ENCODE measurements around the gene IMMP2L. TPM values are rescaled to one million over a fixed set of nuclear protein-coding genes. Genes with fewer than 3 reads are reported as not detected.

The IMMP2L gene
- total and polyA plus RNA-seq, 4 donors: 9.2 to 34.7 (median 11.1) TPM

DNA sequence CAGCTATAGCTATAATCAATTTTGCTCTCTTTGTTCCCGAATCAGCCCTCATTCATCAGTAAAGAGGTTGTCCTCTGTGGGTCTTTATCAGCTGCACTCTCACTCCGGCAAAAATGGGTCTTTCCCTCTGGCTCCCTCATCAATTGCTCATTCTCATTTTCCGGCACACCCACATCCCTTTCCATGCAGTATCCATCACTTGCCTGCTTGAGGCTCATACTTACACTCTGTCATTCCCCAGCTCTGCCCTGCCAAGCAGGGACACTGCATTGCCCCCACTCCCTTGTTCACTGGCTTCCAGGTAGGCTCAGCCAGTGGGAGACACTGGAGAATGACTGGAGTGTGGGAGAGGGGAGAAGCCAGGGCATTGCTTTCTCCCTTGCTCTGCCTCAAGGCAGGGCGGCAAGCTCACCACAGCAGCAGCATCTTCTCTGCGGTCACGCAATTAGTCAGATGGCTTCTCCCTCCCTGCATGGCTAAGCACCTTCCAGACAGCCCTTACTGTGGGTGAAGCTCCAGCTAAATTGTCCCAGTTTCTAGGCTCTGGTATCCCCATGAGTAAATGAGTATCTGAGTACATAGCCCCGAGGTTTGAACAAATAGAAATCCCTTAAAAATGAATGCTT, 942.1 kb downstream of the IMMP2L start:
- DNase-seq: no peak
- Histone ChIP-seq H3K9ac (ENCODE audit: insufficient read depth in 1 of 2, low read length in 2 of 2) (no peak overlapping the region), H3K4me3 (no peak overlapping the region), H3K27ac (ENCODE audit: low read depth in 1 of 2, low read length in 1 of 2) (no peak overlapping the region), H3K9me3 (ENCODE audit: control insufficient read depth in 4 of 4, insufficient read depth in 3 of 4, low read length in 3 of 4) (peaks cover 0 to 3% (median 0%) of the 10 kb centered on the region in 4 donors), H3K4me1 (ENCODE audit: control insufficient read depth in 5 of 5, insufficient read depth in 5 of 5, low read length in 5 of 5) (no peaks in the 10 kb centered on the region), H3K36me3 (ENCODE audit: control insufficient read depth in 4 of 4, insufficient read depth in 4 of 4, low read length in 4 of 4) (no peaks in the 10 kb centered on the region), H3K27me3 (ENCODE audit: control insufficient read depth in 3 of 3, insufficient read depth in 3 of 3, low read length in 2 of 3) (no peaks in the 10 kb centered on the region)
- WGBS, 2 donors: 87 to 91% methylated on average over 7 of the region's 7 CpGs
- ATAC-seq (ENCODE audit: insufficient read depth, low FRiP score): no peak
- TF ChIP-seq, protein P1, sequence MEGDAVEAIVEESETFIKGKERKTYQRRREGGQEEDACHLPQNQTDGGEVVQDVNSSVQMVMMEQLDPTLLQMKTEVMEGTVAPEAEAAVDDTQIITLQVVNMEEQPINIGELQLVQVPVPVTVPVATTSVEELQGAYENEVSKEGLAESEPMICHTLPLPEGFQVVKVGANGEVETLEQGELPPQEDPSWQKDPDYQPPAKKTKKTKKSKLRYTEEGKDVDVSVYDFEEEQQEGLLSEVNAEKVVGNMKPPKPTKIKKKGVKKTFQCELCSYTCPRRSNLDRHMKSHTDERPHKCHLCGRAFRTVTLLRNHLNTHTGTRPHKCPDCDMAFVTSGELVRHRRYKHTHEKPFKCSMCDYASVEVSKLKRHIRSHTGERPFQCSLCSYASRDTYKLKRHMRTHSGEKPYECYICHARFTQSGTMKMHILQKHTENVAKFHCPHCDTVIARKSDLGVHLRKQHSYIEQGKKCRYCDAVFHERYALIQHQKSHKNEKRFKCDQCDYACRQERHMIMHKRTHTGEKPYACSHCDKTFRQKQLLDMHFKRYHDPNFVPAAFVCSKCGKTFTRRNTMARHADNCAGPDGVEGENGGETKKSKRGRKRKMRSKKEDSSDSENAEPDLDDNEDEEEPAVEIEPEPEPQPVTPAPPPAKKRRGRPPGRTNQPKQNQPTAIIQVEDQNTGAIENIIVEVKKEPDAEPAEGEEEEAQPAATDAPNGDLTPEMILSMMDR (IDR thresholded peaks at IDR 0.05; ENCODE audit: control extremely low read depth, extremely low read depth): no peak

Small RNA genes lying within 50 kb of the gene (small RNA-seq; reads per million reads assigned to genes)
- gene AC003989.2 (ENCODE audit: low replicate concordance): not detected

Data from lung (tissue), 13 donors.